Measurements from ENCODE around the gene ACOX3. TPM values are rescaled to one million over a fixed set of nuclear protein-coding genes. Genes with fewer than 3 reads are reported as not detected.

The ACOX3 gene
- total RNA-seq, 1 donor from 2014 or later, result 74.5 TPM

DNA sequence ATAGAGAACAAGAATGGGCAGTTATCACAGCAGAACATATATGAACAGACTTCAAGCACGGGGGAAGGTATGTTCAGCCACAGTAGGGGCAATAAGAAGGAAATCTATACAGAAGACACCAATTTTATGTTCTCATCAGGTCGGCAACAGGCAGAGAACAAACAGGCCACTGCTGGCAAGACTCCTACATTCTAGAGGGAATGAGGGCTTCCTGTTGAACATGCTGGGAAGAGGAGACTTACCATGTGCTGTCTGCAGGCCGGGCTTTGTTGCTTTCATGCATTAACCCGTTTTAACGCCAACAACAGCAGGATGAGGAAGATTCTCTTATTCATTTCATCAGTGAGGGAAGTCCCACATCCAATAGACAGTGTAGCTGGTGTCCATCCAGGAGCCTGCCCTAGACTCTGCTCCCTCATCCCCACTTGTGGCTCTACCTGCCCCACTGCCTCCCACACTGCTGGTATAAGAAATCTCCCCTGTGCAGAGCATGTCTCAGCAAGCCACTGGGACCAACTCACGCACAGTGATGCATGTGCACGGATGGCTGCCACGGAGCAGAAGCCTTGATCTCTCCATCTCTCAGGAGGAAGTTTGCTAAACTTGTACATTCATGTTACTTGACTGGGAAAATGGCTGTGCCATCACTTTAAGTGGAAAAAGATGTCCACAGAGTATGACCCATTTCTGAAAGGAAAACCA is 84.5 kb downstream of the ACOX3 start:
- TF ChIP-seq, protein P1, sequence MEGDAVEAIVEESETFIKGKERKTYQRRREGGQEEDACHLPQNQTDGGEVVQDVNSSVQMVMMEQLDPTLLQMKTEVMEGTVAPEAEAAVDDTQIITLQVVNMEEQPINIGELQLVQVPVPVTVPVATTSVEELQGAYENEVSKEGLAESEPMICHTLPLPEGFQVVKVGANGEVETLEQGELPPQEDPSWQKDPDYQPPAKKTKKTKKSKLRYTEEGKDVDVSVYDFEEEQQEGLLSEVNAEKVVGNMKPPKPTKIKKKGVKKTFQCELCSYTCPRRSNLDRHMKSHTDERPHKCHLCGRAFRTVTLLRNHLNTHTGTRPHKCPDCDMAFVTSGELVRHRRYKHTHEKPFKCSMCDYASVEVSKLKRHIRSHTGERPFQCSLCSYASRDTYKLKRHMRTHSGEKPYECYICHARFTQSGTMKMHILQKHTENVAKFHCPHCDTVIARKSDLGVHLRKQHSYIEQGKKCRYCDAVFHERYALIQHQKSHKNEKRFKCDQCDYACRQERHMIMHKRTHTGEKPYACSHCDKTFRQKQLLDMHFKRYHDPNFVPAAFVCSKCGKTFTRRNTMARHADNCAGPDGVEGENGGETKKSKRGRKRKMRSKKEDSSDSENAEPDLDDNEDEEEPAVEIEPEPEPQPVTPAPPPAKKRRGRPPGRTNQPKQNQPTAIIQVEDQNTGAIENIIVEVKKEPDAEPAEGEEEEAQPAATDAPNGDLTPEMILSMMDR (IDR thresholded peaks at IDR 0.05), result no peak
- Histone ChIP-seq H3K27ac (no peak overlapping the region), H3K36me3 (no peaks in the 10 kb centered on the region), H3K9me3 (no peaks in the 10 kb centered on the region), H3K27me3 (no peaks in the 10 kb centered on the region), H3K4me1 (peaks cover 0 to 12% of the 10 kb centered on the region in 2 donors), H3K4me3 (no peak overlapping the region)
- peak in 1 of 2 donors; percentile 46 for DNase-seq (ENCODE audit: low spot score in 2 of 2)
- intact Hi-C loops (cut with DNase I), result no loop called here

DNA sequence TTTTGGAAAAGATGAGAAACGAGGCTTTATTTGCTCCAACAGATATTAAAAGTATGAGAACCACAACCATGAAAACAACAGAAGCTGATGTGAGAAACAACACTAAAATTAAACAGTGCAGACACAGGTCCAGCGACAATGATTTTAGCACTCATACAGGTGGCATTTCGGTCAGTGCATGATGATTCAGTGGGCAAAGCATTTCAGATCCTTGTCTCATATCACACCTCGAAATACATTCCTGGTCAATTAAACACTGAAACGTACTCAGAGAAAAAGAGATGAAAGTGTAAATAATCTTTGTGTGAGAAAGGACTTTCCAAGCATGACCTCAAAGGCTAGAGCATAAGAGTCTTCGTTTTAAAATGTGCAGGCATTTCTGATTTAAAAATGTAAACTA is 85.2 kb downstream of the ACOX3 start:
- H3K27me3 ChIP-seq, result no peaks in the 10 kb centered on the region
- TF ChIP-seq, protein P1 (IDR thresholded peaks at IDR 0.05), result no peak
- no peak overlapping the region for H3K27ac ChIP-seq
- DNase-seq (ENCODE audit: low spot score in 2 of 2), result no peak
- H3K4me3 ChIP-seq, result no peak overlapping the region
- H3K36me3 ChIP-seq, result no peaks in the 10 kb centered on the region
- intact Hi-C loops (cut with DNase I), result no loop called here
- H3K4me1 ChIP-seq, result peaks cover 0 to 12% of the 10 kb centered on the region in 2 donors
- no peaks in the 10 kb centered on the region for H3K9me3 ChIP-seq

DNA sequence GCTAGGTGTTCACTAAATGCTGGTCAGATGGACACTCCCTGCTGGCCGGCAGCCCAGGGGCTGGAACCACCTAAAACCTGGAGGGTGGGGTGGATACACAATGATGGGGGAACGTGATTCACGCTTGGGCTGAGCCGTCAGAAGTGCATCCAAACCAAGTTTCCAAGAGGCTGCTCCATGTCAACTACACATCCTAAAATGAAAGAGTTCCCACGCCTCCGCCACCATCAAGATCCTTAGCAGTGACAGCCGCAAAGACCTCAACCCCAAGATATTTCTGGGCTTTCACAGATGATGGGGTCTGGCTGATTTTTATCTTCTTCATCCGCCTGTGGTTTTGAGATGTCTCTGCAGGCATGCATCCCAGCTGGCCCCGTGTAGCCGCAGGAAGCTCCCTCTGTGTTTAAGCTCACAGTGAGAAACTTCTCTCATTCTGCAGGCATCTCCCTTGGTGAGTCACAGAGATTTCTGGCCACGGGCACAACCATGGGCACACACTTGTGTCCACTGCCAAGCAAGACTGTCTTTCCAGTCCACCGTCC is 86.5 kb downstream of the ACOX3 start:
- intact Hi-C loops (cut with DNase I), result no loop called here
- TF ChIP-seq, protein P1 (IDR thresholded peaks at IDR 0.05), result no peak
- H3K27ac ChIP-seq, result no peak overlapping the region
- peak in 1 of 2 donors; percentile 31 for DNase-seq (ENCODE audit: low spot score in 2 of 2)
- peaks cover 0 to 12% of the 10 kb centered on the region in 2 donors for H3K4me1 ChIP-seq
- H3K4me3 ChIP-seq, result no peak overlapping the region
- no peaks in the 10 kb centered on the region for H3K36me3 ChIP-seq
- no peaks in the 10 kb centered on the region for H3K27me3 ChIP-seq
- H3K9me3 ChIP-seq, result no peaks in the 10 kb centered on the region

DNA sequence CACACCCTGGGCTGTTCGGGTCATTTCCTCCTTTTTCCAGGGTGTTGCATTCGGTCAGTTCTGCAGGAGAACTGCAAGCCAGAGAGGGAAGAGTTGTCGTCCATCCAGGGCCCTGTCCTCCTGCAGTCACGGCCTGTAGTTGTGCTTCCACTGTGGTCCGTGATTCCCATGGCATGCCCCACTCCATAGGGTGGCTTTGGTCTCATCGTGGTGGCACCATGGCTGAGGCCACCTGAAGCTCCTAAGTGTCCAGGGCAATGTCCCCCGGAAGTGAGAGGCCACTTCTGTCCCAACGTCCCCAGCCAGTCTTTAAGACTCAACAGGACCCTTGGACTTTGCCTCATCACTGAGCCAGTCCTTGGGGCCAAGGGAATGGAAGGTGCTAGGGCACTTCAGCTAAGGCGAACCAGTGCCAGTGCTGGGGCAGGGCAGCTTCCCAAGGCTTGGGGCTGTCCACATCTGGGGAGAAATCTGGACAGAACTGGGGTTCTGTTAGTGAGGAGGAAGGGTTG is 87.3 kb downstream of the ACOX3 start:
- TF ChIP-seq, protein P1 (IDR thresholded peaks at IDR 0.05), result no peak
- Histone ChIP-seq H3K4me1 (peaks cover 0 to 12% of the 10 kb centered on the region in 2 donors), H3K4me3 (no peak overlapping the region), H3K27ac (no peak overlapping the region), H3K36me3 (no peaks in the 10 kb centered on the region), H3K9me3 (no peaks in the 10 kb centered on the region), H3K27me3 (no peaks in the 10 kb centered on the region)
- peak in 1 of 2 donors; percentile 60 for DNase-seq (ENCODE audit: low spot score in 2 of 2)
- intact Hi-C loops (cut with DNase I), result no loop called here

DNA sequence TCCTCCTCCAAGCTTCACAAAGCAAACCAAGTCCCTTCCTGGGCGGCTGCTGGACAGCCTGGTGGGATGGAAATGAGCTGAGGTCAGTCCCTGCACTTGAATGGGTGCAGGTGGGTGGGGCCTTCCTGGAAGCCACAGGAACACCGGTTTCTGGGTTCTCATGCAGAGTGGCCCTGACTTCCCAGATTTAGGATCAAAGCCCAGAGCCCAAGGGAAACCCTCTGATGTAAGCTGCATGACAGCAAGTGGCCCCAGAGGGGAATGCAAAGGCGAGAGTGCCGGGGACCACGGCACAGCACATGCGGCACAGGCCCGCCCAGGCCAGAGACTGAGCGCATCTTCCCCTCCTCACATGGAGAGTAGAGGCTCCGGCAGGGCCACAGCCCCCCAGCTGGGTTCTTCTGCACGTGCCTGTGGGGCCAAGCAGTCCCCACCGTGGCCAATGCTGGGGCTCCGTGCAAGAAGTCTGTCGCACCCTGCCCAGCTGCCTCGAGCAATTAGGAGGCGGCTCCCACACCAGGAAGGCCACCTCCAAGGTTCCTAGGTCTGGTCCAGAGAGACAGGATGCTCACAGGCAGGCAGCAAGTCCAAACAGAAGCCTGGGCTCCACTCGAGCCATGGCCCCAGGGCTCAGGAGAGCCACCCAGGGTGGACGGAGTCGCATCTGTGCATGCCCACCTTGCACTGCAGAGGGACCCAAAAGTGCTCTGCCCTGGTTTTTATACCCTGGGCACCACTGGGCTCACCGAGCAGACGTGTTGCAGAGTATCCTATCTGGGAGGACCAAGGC is 88.0 kb downstream of the ACOX3 start:
- intact Hi-C loops (cut with DNase I), result no loop called here
- TF ChIP-seq, protein P1 (IDR thresholded peaks at IDR 0.05), result no peak
- no peaks in the 10 kb centered on the region for H3K27me3 ChIP-seq
- no peak overlapping the region for H3K4me3 ChIP-seq
- H3K27ac ChIP-seq, result peak overlapping the region; percentile 34 to 53
- peak in 1 of 2 donors; percentile 51 for DNase-seq (ENCODE audit: low spot score in 2 of 2)
- H3K36me3 ChIP-seq, result no peaks in the 10 kb centered on the region
- H3K4me1 ChIP-seq, result peaks cover 0 to 12% of the 10 kb centered on the region in 2 donors
- H3K9me3 ChIP-seq, result no peaks in the 10 kb centered on the region

Measured in ascending aorta (tissue), 2 donors.